MCF 10A (cell line): ENCODE measurements around the gene CLCF1. TPM values are rescaled to one million over a fixed set of nuclear protein-coding genes. Genes with fewer than 3 reads are reported as not detected.

Source experiments
- BruUV-seq: library from RNA; stranded (reverse); fragments of 400-500 nt; replicated peaks from 2 replicates; lab custom pipeline; 2021; lab: Mats Ljungman, UMichigan
- CTCF ChIA-PET: fragments of 300-600 bp; sonication (Branson Sonifier 250); formaldehyde crosslinking; extraction: SDS; loops from one replicate; lab custom pipeline; 2021; ENCODE audit warnings: antibody characterized with exemption, inconsistent platforms; lab: Yijun Ruan, JAX
- POLR2A ChIA-PET: fragments of 300-600, 350-650 bp; sonication (Branson Sonifier 250); formaldehyde crosslinking; extraction: SDS; loops from one replicate; lab custom pipeline; 2020; ENCODE audit warnings: antibody characterized with exemption, inconsistent platforms; lab: Yijun Ruan, JAX
- DNase-seq: peaks from one replicate; pipeline ENCODE4 v3.0.0-alpha.2; 2018; ENCODE audit not compliant: unreplicated experiment
- H3K27ac Mint-ChIP-seq: one replicate; pipeline ENCODE4 v1.8.0; 2022; ENCODE audit warnings: mild to moderate bottlenecking, low read depth, mixed read lengths; ENCODE audit not compliant: unreplicated experiment
- H3K27me3 Mint-ChIP-seq: one replicate; pipeline ENCODE4 v1.8.0; 2022; ENCODE audit warnings: mixed read lengths; ENCODE audit not compliant: insufficient read depth, unreplicated experiment
- H3K36me3 Mint-ChIP-seq: one replicate; pipeline ENCODE4 v1.8.0; 2022; ENCODE audit warnings: mild to moderate bottlenecking, moderate library complexity, mixed read lengths; ENCODE audit not compliant: insufficient read depth, unreplicated experiment
- H3K4me1 Mint-ChIP-seq: one replicate; pipeline ENCODE4 v1.8.0; 2022; ENCODE audit warnings: mixed read lengths; ENCODE audit not compliant: insufficient read depth, unreplicated experiment
- H3K4me3 Mint-ChIP-seq: one replicate; pipeline ENCODE4 v1.8.0; 2022; ENCODE audit warnings: mild to moderate bottlenecking, moderate library complexity, mixed read lengths; ENCODE audit not compliant: unreplicated experiment
- H3K9me3 Mint-ChIP-seq: one replicate; pipeline ENCODE4 v1.8.0; 2022; ENCODE audit warnings: mixed read lengths; ENCODE audit not compliant: unreplicated experiment
- intact Hi-C: fragments of 100-400 bp; cut with micrococcal nuclease; formaldehyde crosslinking; loops from 2 replicates; pipeline ENCODE4 v1.14.1; 2022
- total RNA-seq: library from RNA; stranded (reverse); gene quantifications from 2 replicates; pipeline ENCODE4 v1.2.3, GENCODE V29; 2022
- TF ChIP-seq, protein P1 (sequence below): fragments of 200-600 bp; IDR thresholded peaks from one replicate; pipeline ENCODE4 v1.8.0; 2022; ENCODE audit warnings: antibody characterized with exemption, mild to moderate bottlenecking; ENCODE audit not compliant: unreplicated experiment

CLCF1 gene
- total RNA-seq, 1 experiment from 2014 or later = 5.8 TPM

DNA sequence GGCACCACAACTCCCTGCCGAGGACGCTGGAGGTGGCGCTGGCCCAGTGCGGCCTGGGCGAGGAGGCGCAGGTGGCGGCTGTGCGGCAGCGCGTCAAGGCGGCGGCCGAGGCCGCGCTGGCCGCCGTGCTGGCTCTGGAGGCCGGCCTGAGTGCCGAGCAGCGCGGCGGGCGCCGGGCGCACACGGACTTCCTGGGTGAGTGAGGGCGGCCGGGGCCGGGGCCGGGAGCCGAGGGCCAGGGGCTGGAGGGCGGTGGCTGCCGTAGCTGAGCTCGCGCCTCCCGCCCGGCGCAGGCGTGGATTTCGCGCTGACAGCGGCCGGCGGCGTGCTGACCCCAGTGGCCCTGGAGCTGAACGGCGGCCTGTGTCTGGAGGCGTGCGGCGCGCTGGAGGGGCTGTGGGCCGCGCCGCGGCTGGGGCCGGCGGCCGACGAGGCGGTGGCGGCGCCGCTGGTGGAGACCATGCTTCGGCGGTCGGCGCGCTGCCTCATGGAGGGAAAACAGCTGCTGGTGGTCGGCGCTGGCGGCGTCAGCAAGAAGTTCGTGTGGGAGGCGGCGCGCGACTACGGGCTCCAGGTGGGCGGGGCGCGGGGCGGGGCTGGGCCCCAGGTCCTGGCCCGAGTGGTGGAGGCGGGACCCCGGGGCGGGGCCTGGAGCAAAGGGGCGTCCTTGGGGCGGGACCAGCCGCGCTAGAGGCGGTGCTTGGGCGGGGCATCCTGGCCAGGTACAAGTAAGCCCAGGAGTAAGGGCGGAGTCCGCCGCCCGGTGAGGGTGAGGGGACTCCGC lies 47.4 kb upstream of the CLCF1 start:
- TF ChIP-seq, protein P1, sequence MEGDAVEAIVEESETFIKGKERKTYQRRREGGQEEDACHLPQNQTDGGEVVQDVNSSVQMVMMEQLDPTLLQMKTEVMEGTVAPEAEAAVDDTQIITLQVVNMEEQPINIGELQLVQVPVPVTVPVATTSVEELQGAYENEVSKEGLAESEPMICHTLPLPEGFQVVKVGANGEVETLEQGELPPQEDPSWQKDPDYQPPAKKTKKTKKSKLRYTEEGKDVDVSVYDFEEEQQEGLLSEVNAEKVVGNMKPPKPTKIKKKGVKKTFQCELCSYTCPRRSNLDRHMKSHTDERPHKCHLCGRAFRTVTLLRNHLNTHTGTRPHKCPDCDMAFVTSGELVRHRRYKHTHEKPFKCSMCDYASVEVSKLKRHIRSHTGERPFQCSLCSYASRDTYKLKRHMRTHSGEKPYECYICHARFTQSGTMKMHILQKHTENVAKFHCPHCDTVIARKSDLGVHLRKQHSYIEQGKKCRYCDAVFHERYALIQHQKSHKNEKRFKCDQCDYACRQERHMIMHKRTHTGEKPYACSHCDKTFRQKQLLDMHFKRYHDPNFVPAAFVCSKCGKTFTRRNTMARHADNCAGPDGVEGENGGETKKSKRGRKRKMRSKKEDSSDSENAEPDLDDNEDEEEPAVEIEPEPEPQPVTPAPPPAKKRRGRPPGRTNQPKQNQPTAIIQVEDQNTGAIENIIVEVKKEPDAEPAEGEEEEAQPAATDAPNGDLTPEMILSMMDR = no peak
- BruUV-seq = no TSS peak
- ChIA-PET POLR2A (interaction anchor here (1.0 to 3.3 kb wide), 11 partner anchors 8 to 163 kb away, joined by 3 to 27 read pairs (median 8); partner anchors contain the start of genes GSTP1, PPP1CA, RAD9A and RPS6KB2), CTCF (interaction anchor here (0.6 to 1.3 kb wide), 2 partner anchors 45 to 69 kb away, joined by 3 read pairs; no protein-coding TSS in a partner anchor)
- Mint-ChIP-seq H3K27me3 (no peaks in the 10 kb centered on the region), H3K4me1 (peaks cover 20% of the 10 kb centered on the region), H3K27ac (no peak overlapping the region), H3K4me3 (peak overlapping the region; percentile 74), H3K9me3 (no peaks in the 10 kb centered on the region), H3K36me3 (no peaks in the 10 kb centered on the region)
- peak; percentile 94 for DNase-seq
- intact Hi-C loops = no loop called here

DNA sequence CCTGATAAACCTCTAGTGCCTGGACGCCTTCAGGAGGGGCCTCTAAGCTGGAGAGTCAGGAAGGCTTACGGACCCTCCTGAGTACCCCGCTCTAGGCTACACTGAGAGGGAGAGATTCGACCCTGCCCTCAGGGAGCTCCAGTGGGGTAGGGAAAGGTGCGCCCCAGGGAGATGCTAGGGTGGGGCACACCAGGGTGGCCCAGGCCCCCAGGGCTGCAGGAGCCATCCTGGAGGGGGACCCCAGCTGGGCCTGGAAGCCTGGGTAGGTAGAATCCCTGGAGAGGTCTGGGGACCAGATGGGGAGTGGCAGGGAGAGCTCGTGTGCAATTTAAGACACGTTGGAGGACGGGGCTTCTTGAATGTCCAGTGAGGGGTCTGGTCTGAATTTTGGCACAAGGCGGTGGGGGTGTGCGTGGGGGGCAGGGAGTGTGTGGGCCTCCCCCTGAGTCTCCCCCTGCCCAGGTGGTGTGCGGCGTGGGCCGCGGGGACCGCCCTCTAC lies 46.8 kb upstream of the CLCF1 start:
- ChIA-PET CTCF (interaction anchor here (0.6 to 1.3 kb wide), 4 partner anchors 46 to 199 kb away, joined by 3 read pairs; no protein-coding TSS in a partner anchor), POLR2A (interaction anchor here (0.6 to 3.3 kb wide), 14 partner anchors 9 to 1040 kb away, joined by 3 to 27 read pairs (median 6); partner anchors contain the start of genes GSTP1, PPP1CA, PPP6R3 and RAD9A)
- intact Hi-C loops = no loop called here
- H3K4me1 Mint-ChIP-seq = peaks cover 20% of the 10 kb centered on the region
- no peaks in the 10 kb centered on the region for H3K9me3 Mint-ChIP-seq
- H3K36me3 Mint-ChIP-seq = no peaks in the 10 kb centered on the region
- TF ChIP-seq, protein P1 = no peak
- DNase-seq = no peak
- H3K27me3 Mint-ChIP-seq = no peaks in the 10 kb centered on the region
- BruUV-seq = no TSS peak
- H3K4me3 Mint-ChIP-seq = peak overlapping the region; percentile 74
- no peak overlapping the region for H3K27ac Mint-ChIP-seq

DNA sequence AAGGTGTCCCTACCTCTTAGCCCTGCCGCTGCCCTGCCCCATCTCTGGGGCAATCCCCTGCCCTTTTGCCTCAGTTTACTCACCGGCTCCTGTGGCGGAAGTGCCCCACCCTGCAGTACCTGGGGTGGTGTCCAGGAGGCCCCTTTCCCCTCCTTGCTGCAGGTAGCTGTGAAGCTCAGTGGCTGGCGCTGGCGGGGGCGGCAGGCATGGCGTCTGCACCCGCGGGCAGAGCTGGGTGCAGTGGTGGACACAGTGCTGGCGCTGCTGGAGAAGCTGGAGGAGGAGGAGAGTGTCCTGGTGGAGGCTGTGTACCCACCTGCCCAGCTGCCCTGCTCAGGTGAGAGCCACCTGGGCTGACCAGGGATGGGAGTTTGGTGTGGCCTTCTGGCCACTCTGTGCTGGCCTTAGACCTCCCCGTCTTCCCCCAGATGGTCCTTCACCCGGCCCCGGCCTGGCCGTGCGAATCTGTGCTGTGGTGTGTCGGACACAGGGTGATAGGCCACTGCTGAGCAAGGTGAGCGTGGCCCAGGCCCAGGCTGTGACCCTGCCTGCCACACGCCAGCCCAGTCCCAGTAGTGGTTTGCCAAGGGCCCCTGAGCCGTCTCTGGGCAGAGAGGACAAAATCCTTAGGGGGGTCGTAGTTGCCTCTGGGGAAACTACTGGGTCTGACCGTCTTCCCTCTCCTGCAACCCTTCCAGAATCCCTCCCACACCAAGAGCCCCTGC lies 46.1 kb upstream of the CLCF1 start:
- H3K9me3 Mint-ChIP-seq = no peaks in the 10 kb centered on the region
- intact Hi-C loops = no loop called here
- peak overlapping the region; percentile 74 for H3K4me3 Mint-ChIP-seq
- H3K27me3 Mint-ChIP-seq = no peaks in the 10 kb centered on the region
- TF ChIP-seq, protein P1 = no peak
- peaks cover 20% of the 10 kb centered on the region for H3K4me1 Mint-ChIP-seq
- ChIA-PET CTCF (interaction anchor here (0.6 to 1.3 kb wide), 3 partner anchors 48 to 198 kb away, joined by 3 read pairs; no protein-coding TSS in a partner anchor), POLR2A (interaction anchor here (0.6 to 3.3 kb wide), 13 partner anchors 10 to 1041 kb away, joined by 3 to 27 read pairs (median 6); partner anchors contain the start of genes GSTP1, PPP1CA, PPP6R3 and RAD9A)
- BruUV-seq = no TSS peak
- H3K36me3 Mint-ChIP-seq = no peaks in the 10 kb centered on the region
- H3K27ac Mint-ChIP-seq = no peak overlapping the region
- no peak for DNase-seq
